GM19238 (cell line): ENCODE data around the gene HRCT1.

ENCODE experiments used
- DNase-seq: peaks from one replicate; pipeline ENCODE4 v3.0.0; 2011; ENCODE audit warnings: low spot score; ENCODE audit not compliant: insufficient read length

Gene HRCT1

DNA sequence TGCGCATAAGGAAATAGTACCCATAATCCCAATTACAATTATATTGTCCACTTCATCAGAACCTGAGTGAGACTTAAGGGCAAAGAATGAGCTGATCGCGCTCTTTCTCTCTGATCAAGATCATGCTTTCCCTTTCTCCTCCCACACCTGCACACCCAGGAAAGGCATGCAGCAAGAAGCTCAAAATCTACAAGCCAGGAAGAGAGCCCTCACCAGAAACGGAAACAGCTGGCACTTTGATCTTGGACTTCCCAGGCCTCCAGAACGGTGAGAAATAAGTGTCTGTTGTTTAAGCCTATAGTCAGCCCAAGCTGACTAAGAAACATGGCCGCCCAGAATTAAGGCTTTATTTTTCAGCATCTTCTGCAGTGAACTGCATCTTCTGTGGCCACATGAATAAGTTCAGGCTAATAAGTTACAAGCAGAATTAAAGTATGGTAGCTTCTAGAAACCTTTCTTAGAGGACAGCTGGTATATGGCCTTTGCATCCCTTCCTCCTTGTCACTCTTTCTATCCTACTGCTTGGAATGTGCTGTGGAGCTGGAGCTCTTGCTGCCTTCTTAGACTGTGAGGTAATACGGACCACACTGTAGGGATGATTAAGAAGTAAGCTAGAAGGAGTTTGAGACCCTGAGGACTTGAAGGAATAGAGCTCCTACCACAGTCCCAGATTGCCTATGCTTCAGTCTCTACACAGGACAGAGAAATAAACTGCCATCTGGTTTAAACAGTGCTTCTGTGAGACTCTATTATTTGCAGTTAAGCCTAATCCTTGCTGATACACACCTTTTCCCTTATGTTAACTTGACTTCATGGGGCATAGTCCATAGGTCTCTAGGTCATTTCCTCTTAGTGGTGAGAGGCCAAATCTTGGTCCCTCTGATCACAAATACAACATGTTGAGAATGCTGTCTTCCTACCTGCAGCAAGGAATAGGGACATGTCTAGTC lies 34.7 kb downstream of the HRCT1 start:
- no peak for DNase-seq

- no peak for DNase-seq
These were observed 36.3 kb downstream of the HRCT1 start for GRCh38 chr9:35942286-35942685.

GRCh38 chr9:35944173-35944572 lies 38.2 kb downstream of the HRCT1 start:
- no peak for DNase-seq

DNA sequence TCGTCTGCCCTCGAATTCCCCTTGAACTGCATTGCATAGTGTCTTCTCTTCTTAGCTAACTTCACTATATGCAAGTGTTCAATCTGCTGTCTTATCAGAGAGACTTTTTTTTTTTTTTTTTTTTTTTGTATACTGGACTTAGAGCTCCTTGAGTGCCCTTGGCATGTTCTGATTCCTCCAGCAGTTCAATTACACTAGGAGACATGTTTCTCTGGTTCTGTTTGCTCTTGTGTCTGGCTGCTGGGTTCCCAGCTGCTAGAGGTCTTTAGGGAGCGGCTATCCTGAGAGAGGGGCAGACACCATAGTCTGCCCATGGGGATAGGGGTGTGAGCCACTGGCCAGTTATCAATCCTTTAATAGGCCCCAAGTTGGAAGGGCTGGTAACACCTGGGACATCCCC lies 38.8 kb downstream of the HRCT1 start:
- DNase-seq = no peak

DNA sequence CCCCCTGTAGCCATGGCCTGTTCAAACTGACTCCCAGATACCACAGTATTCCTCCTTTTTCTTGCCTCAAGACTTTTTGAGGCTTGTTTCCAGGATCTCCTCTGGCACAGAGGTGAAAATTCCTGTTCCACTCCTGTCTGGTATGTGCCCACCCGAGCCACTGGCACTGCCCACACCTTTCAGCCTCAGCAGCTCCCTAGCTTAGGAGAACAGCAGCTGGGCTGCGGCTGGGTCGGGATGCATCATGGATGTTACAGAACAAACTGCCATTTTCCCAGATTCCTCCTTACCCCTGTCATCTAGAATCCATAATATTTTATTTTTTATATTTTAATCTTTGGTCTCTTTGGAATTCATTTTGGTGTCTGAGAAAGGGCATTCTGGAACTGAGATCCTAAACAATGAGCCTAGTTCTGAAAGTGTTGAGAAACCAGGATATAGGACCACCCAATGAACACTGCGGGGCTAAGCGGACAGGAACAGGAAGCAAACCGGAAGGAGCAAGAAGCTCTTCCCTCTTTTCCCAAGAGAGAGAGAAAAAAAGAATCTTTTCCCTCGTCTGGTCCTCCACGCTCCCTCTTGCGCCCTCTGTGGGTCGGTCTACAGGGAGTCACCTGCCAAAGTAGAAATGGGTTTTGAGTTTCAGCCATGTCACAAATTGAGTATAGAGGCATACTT lies 39.5 kb downstream of the HRCT1 start:
- peak; percentile 35 for DNase-seq

DNA sequence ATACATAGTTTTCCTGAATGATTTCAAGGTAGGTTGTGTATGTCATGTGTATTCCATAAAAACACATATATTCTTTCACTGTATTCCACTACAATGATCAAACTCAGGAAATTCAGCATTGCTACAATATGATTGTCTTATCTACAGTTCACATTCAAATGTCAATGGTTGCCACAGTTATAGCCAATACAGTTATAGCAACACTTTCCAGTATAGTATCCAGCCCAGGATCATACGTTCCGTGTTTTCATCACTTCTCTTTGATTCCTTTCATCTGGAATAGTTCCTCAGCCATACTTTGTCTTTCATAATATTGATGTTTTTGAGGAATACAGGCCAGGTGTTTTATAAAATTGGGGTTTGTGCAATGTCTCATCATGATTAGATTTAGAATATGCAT lies 42.4 kb downstream of the HRCT1 start:
- no peak for DNase-seq

GRCh38 chr9:35948901-35949318 lies 42.9 kb downstream of the HRCT1 start:
- DNase-seq = no peak

GRCh38 chr9:35951736-35952135 lies 45.7 kb downstream of the HRCT1 start:
- no peak for DNase-seq

DNA sequence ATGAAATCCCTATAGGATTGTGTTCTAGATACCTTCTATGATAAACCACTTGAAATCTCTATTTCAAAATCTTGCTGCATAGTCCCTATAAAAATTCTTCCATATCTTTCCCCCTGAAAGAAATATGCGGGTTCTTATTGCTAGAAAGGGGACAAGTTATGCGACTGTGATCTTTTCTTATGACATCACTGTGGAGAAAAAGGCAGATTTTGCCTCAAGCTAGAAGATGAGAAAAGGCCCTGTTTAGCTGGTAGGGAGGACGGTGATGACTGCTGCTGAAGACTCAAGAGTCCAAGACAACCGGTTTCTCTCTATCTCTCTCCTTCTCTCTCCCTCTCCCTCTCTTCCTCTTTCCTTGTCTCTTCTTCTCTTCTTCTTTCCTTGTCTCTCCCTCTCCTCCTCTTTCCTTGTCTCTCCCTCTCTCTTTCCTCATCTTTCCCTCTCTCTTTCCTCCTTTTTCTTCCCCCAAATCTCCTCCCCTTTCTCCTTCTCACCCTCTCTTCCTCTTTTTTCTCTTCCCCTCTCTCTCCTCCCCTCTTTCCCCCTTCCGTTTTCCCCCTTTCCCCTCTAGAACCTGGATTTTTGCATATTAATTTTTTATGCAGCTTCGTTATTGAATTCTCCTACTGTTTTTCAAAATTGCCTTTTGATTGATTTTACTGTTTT lies 46.7 kb downstream of the HRCT1 start:
- no peak for DNase-seq

GRCh38 chr9:35954942-35955546 lies 49.0 kb downstream of the HRCT1 start:
- DNase-seq = peak; percentile 32

DNA sequence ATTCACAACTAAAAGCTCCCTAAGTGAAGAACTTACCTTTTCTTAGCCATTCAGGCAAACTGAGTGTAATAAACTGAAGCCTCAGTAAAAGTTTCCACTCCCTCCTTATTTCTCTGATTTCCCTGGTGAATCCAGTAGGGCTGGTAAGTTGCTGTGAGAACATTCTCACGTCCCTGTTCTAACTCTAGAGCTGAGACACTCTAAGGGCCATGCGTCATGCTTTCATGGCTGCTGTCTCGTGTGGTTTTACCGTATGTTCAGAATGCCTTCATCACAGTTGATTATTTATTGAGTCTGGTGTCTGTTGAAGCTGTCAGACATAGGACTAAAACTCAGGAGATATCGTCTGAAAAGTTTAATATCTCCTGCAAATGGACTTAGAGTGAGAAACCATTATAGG lies 50.6 kb downstream of the HRCT1 start:
- no peak for DNase-seq
